ENCODE measurements around the gene PRC1. TPM values are rescaled to one million over a fixed set of nuclear protein-coding genes. Genes with fewer than 3 reads are reported as not detected.

PRC1 gene
- total and polyA plus RNA-seq, 2 of the 13 experiments (the other 11 are each of a cell fraction or from before 2014, with no cell fraction given), result 137 to 162 TPM

DNA sequence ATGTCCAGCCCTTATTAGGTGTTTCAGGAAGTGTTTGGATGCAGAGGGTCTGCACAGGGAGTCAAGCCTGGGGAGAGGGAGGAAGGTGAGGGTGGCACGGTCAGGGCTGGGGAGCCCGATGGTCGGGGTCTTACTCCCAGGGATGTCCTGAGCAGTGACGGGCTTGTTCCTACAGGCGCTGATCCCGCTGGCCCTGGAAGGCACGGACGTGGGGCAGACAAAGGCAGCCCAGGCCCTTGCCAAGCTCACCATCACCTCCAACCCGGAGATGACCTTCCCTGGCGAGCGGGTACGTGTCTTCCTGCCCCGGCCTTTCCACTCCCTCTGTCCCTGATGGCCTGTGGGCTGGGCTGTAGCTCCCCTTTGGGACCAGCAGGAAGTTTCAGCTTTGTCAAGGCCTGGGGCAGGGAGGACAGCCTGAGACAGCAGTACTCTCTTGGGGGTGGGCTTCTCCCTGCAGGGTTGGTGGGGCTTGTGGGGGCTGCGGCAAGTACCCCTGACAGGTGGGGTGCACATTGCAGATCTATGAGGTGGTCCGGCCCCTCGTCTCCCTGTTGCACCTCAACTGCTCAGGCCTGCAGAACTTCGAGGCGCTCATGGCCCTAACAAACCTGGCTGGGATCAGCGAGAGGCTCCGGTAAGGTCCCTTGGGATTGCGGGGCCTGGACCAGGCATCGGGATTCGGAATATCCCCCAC, 44.2 kb downstream of the PRC1 start:
- in situ Hi-C loops (cut with HindIII; ENCODE audit: extremely low pct_ligation_motif_present, low pct_unique_long_range_greater_than_20kb) (loop anchor here (25.0 kb wide), 1 partner anchor 312 kb away; no protein-coding TSS in a partner anchor), intact Hi-C loops (cut with micrococcal nuclease; ENCODE audit: unreplicated experiment) (no loop called here)
- 97% methylated on average over 9 of the region's 23 CpGs for WGBS (ENCODE audit: low lambda C conversion rate)
- no peaks in the 10 kb centered on the region for H3K4me1 ChIP-seq (ENCODE audit: insufficient read depth, low read length)
- no peaks in the 10 kb centered on the region for H3K27me3 ChIP-seq (ENCODE audit: control insufficient read depth in 1 of 2, insufficient read depth in 2 of 2, low read length in 2 of 2)
- H2AFZ ChIP-seq (ENCODE audit: low read length), result no peak overlapping the region
- BruUV-seq (replicated peaks), result no TSS peak
- ChIA-PET POLR2A (interaction anchor here (0.7 kb wide), 1 partner anchor 15 kb away, joined by 3 read pairs; the partner anchor contains the start of gene UNC45A), CTCF (ENCODE audit: low intra/inter-chr PET ratio, low total read pairs) (no interaction called here)
- no peak overlapping the region for H3K4me3 ChIP-seq (replicated peaks in 1 of 3; ENCODE audit: insufficient read depth in 1 of 3, low read depth in 2 of 3, low read length in 3 of 3)
- H3K27ac ChIP-seq (ENCODE audit: extremely low read length, insufficient read depth, low read length), result no peak overlapping the region
- ATAC-seq (no peak), FAIRE-seq (no peak), DNase-seq (ENCODE audit: low spot score) (no peak)
- no peak for TF ChIP-seq NR1H2 (CRISPR knock-in tag; IDR thresholded peaks at IDR 0.05; ENCODE audit: borderline replicate concordance, low read depth)
- no peak for TF ChIP-seq NFKB2 (CRISPR knock-in tag; IDR thresholded peaks at IDR 0.05; ENCODE audit: borderline replicate concordance)
- no peak for TF ChIP-seq ZNF839 (CRISPR knock-in tag; IDR thresholded peaks at IDR 0.05; ENCODE audit: borderline replicate concordance)
- TF ChIP-seq ZBTB42 (CRISPR knock-in tag; IDR thresholded peaks at IDR 0.05), result no peak
- TF ChIP-seq ATF1 (CRISPR knock-in tag; IDR thresholded peaks at IDR 0.05), result no peak
- no peak for TF ChIP-seq RXRA (CRISPR knock-in tag; IDR thresholded peaks at IDR 0.05)
- TF ChIP-seq, protein P1, sequence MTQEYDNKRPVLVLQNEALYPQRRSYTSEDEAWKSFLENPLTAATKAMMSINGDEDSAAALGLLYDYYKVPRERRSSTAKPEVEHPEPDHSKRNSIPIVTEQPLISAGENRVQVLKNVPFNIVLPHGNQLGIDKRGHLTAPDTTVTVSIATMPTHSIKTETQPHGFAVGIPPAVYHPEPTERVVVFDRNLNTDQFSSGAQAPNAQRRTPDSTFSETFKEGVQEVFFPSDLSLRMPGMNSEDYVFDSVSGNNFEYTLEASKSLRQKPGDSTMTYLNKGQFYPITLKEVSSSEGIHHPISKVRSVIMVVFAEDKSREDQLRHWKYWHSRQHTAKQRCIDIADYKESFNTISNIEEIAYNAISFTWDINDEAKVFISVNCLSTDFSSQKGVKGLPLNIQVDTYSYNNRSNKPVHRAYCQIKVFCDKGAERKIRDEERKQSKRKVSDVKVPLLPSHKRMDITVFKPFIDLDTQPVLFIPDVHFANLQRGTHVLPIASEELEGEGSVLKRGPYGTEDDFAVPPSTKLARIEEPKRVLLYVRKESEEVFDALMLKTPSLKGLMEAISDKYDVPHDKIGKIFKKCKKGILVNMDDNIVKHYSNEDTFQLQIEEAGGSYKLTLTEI (CRISPR knock-in tag; conservative IDR thresholded peaks at IDR 0.05), result no peak
- TF ChIP-seq KDM3A (CRISPR knock-in tag; IDR thresholded peaks at IDR 0.05; ENCODE audit: low read depth), result no peak
- no peaks in the 10 kb centered on the region for H3K79me2 ChIP-seq (ENCODE audit: insufficient read depth, low read length)
- peaks cover 20 to 66% of the 10 kb centered on the region in 2 experiments; a peak in 4 of 5 replicates for H3K36me3 ChIP-seq (replicated peaks in 1 of 2; ENCODE audit: control insufficient read depth in 1 of 2, insufficient read depth in 2 of 2, low read length in 2 of 2)
- H3K4me2 ChIP-seq (ENCODE audit: low read depth, low read length), result no peak overlapping the region
- no peak overlapping the region for H3K9ac ChIP-seq (ENCODE audit: insufficient read depth, low read depth, low read length)
- H3K9me3 ChIP-seq (ENCODE audit: low read length), result no peaks in the 10 kb centered on the region
- no peaks in the 10 kb centered on the region for H4K20me1 ChIP-seq (ENCODE audit: insufficient read depth, low read length)

Measured in HepG2 (cell line).